ENCODE results near the gene RBCK1. TPM values are rescaled to one million over a fixed set of nuclear protein-coding genes. Genes with fewer than 3 reads are reported as not detected.
A peak's percentile ranks its signal among the peaks of the same experiment; 100 is the strongest.
"Not testable (repeated sequence)": the region's sequence is repeated elsewhere in the genome, so short reads cannot be mapped to it uniquely, and the experiment has no call there.

RBCK1 gene
- total RNA-seq, 1 experiment from 2014 or later = 115 TPM

DNA sequence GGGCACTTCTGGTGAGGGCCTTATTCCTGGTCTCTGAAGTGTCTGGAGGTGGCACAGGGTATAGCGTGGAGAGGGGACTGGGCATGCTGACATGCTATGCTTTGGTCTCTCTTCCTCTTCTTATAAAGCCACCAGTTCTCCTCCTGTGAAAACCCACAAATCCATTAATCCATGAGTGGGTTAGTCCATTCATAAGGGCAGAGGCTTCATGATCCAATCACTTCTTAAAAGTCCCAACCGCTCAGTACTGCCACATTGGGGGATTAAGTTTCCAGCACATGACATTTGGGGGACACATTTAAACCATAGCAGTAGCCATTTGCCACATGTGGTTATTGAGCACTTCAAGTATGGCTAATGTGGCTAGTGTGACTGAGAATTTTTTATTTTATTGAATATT is 31.3 kb upstream of the RBCK1 start:
- H2AFZ ChIP-seq (ENCODE audit: low read length) = no peak overlapping the region
- POLR2A ChIA-PET (ENCODE audit: unreplicated experiment) = interaction anchor here (0.6 kb wide), 1 partner anchor 39 kb away, joined by 3 read pairs; no protein-coding TSS in a partner anchor
- H3K27me3 ChIP-seq (ENCODE audit: low read length) = no peaks in the 10 kb centered on the region
- no peak overlapping the region for H3K4me3 ChIP-seq (ENCODE audit: low read length)
- no peak overlapping the region for H3K4me2 ChIP-seq (ENCODE audit: low read length)
- H3K79me2 ChIP-seq (ENCODE audit: low read length) = peaks cover 25% of the 10 kb centered on the region
- no peak overlapping the region for H3K27ac ChIP-seq (ENCODE audit: low read length)
- BruUV-seq (replicated peaks) = no TSS peak
- no peak overlapping the region for H3K9ac ChIP-seq (ENCODE audit: low read length)
- DNase-seq (no peak), ATAC-seq (no peak)
- H3K4me1 ChIP-seq (ENCODE audit: insufficient read depth, low read length) = peaks cover 42% of the 10 kb centered on the region
- H3K36me3 ChIP-seq (ENCODE audit: low read depth, low read length) = no peaks in the 10 kb centered on the region
- CTCF ChIA-PET = no interaction called here
- H3K9me3 ChIP-seq (ENCODE audit: low read length) = no peaks in the 10 kb centered on the region
- no peaks in the 10 kb centered on the region for H3F3A ChIP-seq (ENCODE audit: low read length, unreplicated experiment)
- no peaks in the 10 kb centered on the region for H3K9me2 ChIP-seq (replicated peaks; ENCODE audit: low read length)
- TF ChIP-seq EZH2 (IDR thresholded peaks at IDR 0.05; ENCODE audit: low read length, unreplicated experiment) (no peak), EZH2phosphoT487 (IDR thresholded peaks at IDR 0.05; ENCODE audit: borderline replicate concordance, low read length) (no peak)
- TF ChIP-seq, protein P1, sequence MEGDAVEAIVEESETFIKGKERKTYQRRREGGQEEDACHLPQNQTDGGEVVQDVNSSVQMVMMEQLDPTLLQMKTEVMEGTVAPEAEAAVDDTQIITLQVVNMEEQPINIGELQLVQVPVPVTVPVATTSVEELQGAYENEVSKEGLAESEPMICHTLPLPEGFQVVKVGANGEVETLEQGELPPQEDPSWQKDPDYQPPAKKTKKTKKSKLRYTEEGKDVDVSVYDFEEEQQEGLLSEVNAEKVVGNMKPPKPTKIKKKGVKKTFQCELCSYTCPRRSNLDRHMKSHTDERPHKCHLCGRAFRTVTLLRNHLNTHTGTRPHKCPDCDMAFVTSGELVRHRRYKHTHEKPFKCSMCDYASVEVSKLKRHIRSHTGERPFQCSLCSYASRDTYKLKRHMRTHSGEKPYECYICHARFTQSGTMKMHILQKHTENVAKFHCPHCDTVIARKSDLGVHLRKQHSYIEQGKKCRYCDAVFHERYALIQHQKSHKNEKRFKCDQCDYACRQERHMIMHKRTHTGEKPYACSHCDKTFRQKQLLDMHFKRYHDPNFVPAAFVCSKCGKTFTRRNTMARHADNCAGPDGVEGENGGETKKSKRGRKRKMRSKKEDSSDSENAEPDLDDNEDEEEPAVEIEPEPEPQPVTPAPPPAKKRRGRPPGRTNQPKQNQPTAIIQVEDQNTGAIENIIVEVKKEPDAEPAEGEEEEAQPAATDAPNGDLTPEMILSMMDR (conservative IDR thresholded peaks at IDR 0.05; ENCODE audit: low read depth, low read length) = no peak
- no peaks in the 10 kb centered on the region for H4K20me1 ChIP-seq (ENCODE audit: low read length)
- intact Hi-C loops (cut with micrococcal nuclease) = no loop called here

DNA sequence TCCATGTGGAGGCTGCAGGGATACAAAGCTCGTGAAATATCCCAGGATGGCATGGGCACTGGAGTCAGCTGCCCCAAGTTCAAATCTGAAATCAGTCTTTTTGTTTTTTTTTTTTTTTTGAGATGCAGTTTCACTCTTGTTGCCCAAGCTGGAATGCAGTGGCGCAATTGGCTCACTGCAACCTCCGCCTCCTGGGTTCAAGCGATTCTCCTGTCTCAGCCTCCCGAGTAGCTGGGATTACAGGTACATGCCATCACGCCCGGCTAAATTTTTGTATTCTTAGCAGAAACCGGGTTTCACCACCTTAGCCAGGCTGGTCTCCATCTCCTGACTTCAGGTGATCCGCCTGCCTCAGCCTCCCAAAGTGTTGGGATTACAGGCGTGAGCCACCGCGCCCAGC is 30.5 kb upstream of the RBCK1 start:
- Histone ChIP-seq H3K79me2 (ENCODE audit: low read length) (peaks cover 33% of the 10 kb centered on the region), H3K4me1 (ENCODE audit: insufficient read depth, low read length) (peaks cover 41% of the 10 kb centered on the region)
- H2AFZ ChIP-seq (ENCODE audit: low read length); H3K4me3 ChIP-seq (ENCODE audit: low read length); H3K9me2 ChIP-seq (replicated peaks; ENCODE audit: low read length); H4K20me1 ChIP-seq (ENCODE audit: low read length); H3K9ac ChIP-seq (ENCODE audit: low read length); H3K27me3 ChIP-seq (ENCODE audit: low read length); H3K9me3 ChIP-seq (ENCODE audit: low read length); BruUV-seq (replicated peaks); H3K4me2 ChIP-seq (ENCODE audit: low read length); intact Hi-C loops (cut with micrococcal nuclease); H3K27ac ChIP-seq (ENCODE audit: low read length); DNase-seq; H3F3A ChIP-seq (ENCODE audit: low read length, unreplicated experiment); ATAC-seq; H3K36me3 ChIP-seq (ENCODE audit: low read depth, low read length): not testable (repeated sequence)
- ChIA-PET POLR2A (ENCODE audit: unreplicated experiment) (interaction anchor here (0.6 to 1.4 kb wide), 2 partner anchors 15 to 40 kb away, joined by 3 to 7 read pairs; no protein-coding TSS in a partner anchor), CTCF (interaction anchor here (1.0 to 1.6 kb wide), 2 partner anchors 15 to 16 kb away, joined by 3 to 4 read pairs; no protein-coding TSS in a partner anchor)

DNA sequence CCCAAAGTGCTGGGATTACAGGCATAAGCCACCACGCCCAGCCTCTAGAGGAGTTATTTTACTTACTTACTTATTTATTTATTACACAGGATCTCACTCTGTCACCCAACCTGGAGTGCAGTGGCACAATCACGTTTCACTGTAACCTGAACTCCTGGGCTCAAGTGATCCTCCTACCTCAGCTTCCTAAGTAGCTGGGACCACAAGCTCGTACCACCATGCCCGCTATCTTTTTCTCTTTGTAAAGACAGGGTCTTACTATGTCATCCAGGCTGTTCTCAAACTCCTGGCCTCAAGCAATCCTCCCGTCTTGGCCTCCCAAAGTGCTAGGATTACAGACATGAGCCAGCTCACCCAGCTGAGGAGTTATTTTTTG is 29.1 kb upstream of the RBCK1 start:
- Histone ChIP-seq H2AFZ (ENCODE audit: low read length) (no peak overlapping the region), H3K9me3 (ENCODE audit: low read length) (no peaks in the 10 kb centered on the region), H3K79me2 (ENCODE audit: low read length) (peaks cover 46% of the 10 kb centered on the region), H3K36me3 (ENCODE audit: low read depth, low read length) (peaks cover 12% of the 10 kb centered on the region; the same call in 1 of the 2 replicates), H3K4me2 (ENCODE audit: low read length) (peak overlapping the region; percentile 53), H3K4me1 (ENCODE audit: insufficient read depth, low read length) (peaks cover 36% of the 10 kb centered on the region), H4K20me1 (ENCODE audit: low read length) (peaks cover 19% of the 10 kb centered on the region), H3K4me3 (ENCODE audit: low read length) (no peak overlapping the region), H3K9ac (ENCODE audit: low read length) (no peak overlapping the region), H3K9me2 (replicated peaks; ENCODE audit: low read length) (no peaks in the 10 kb centered on the region), H3K27me3 (ENCODE audit: low read length) (no peaks in the 10 kb centered on the region), H3K27ac (ENCODE audit: low read length) (peak overlapping the region; percentile 46), H3F3A (ENCODE audit: low read length, unreplicated experiment) (no peaks in the 10 kb centered on the region)
- TF ChIP-seq EZH2phosphoT487 (IDR thresholded peaks at IDR 0.05; ENCODE audit: borderline replicate concordance, low read length) (no peak), EZH2 (IDR thresholded peaks at IDR 0.05; ENCODE audit: low read length, unreplicated experiment) (no peak)
- TF ChIP-seq, protein P1 (conservative IDR thresholded peaks at IDR 0.05; ENCODE audit: low read depth, low read length) = no peak
- POLR2A ChIA-PET (ENCODE audit: unreplicated experiment) = interaction anchor here (0.6 to 1.4 kb wide), 2 partner anchors 16 to 61 kb away, joined by 7 to 13 read pairs; no protein-coding TSS in a partner anchor
- ATAC-seq (no peak), DNase-seq (no peak)
- CTCF ChIA-PET = interaction anchor here (1.0 to 1.6 kb wide), 2 partner anchors 16 to 17 kb away, joined by 3 to 4 read pairs; no protein-coding TSS in a partner anchor
- no TSS peak for BruUV-seq (replicated peaks)
- intact Hi-C loops (cut with micrococcal nuclease) = loop anchor here (1.0 kb wide), 2 partner anchors 9 to 17 kb away; no protein-coding TSS in a partner anchor
